Muscle of arm (tissue), 12 donors: ENCODE data around the gene MON1B. TPM values are rescaled to one million over a fixed set of nuclear protein-coding genes. Genes with fewer than 3 reads are reported as not detected.
"Not testable (repeated sequence)": the region's sequence is repeated elsewhere in the genome, so short reads cannot be mapped to it uniquely, and the experiment has no call there.

Experiments
- DNase-seq: peaks from one replicate; pipeline ENCODE4 v3.0.0-alpha.2; 2013
- polyA plus RNA-seq, 12 donors: library from polyadenylated mRNA; unstranded; fragments of 120-200 nt; gene quantifications; one replicate each; pipeline ENCODE4 v1.2.1, GENCODE V29; 2013; ENCODE audit not compliant: insufficient read length in 12 of 12

Gene MON1B
- polyA plus RNA-seq, 12 donors = 10.4 to 20.6 (median 12.8) TPM; not detected in 1

DNA sequence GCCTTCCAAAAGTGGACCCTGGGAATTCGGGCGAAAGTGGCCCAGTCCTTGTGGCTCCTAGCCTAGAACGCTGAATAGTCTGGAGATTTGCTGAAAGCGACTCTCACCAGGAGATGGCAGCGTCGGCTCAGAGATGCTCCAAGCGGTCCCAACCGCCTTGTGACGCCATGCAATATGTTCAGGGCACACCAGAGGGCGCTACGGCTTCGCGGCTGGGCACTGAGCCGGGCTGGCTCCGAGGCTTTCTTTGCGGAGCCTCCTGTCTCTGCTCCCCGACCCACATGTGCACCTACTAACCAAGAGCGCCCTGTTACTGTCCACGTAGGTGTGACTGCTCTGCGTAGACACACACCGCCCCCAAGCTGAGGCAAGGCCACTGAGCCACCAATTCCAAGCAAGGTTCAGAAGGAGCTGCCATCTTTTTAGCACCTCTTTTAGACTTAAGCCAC, 45.1 kb downstream of the MON1B start:
- peak; percentile 92 for DNase-seq

DNA sequence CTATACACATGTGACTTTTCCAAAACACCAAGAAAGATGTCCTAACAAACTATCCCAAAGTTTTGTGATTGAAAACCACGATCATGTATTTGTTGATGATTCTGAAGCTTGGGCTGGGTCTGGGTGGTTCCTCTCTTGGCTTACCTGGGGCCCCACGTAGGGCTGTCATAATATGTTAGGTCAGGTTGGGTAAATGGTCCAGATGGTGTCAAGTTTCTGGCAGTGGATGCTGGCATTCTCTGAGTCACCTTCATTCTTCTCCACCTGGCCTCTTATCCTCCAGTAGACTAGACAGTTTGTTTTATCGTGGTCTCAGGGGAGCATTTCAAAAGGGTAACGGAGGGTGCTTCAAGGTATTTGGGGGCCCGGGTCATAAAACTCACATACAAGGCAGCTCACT, 47.6 kb downstream of the MON1B start:
- DNase-seq = no peak

DNA sequence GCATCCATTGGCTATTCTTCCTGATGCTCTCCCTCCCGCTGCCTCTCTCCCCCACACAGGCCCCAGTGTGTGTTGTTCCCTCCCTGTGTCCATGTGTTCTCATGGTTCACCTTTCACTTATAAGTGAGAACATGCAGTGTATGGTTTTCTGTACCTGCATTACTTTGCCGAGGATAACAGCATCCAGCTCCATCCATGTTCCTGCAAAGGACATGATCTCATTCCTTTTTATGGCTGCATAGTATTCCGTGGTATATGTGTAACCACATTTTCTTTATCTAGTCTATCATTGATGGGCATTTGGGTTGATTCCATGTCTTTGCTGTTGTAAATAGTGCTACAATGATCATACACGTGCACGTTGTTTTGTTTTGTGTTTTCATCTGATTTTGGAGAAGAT, 51.5 kb downstream of the MON1B start:
- not testable (repeated sequence) for DNase-seq

DNA sequence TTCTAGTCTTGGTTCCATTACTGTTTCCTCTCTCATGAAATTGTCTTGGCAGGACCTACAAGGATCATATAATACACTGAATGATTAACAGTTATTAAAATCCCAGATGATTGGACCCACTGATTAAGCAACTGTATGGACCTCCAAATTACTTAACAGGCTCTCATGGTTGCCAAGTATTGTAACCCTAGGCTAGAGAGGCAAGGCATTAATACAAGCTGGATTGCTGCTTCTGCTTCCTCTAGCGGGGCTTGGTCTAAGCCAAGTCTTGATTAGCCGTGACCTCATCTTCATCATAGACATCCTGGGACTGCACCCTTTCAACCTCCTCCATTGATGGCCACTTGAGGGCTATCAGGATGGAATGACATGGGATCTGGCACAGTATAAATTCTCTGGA, 55.2 kb downstream of the MON1B start:
- DNase-seq = no peak

DNA sequence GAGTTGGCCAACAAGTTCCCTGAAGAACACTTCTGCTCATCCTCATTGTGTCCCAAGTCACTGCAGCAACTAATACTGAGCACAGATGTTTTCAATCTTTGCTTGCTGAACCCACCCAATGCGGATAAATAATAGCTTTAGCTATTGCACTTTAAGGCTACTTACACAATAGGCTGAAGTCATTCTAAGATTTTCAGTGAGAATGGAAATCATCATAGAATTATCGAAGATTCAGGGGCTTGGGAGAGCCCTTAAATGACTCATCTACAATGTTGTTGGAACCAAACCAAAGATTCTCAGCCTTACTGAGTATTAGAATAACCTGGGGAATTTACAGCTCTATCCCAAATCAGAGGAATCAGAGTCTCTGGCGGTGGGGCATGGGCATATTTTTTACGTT, 59.4 kb downstream of the MON1B start:
- peak; percentile 25 for DNase-seq

Other genes with a start within 250 kb of the MON1B start
- gene SYCE1L, start 8.2 kb downstream of the MON1B start, polyA plus RNA-seq = 1 to 10 TPM in 10 of 12 donors, not detected in 2; 1.7 to 5.3 (median 3.7) TPM
- 1 to 10 TPM in 5 of 12 donors, under 1 TPM in 5, not detected in 2; 0.63 to 2.7 (median 1.00) TPM for gene ADAMTS18, start 243.8 kb downstream of the MON1B start, polyA plus RNA-seq